Gastroesophageal sphincter (tissue), 3 donors: ENCODE results near the gene BACH2.

Experiments used
- CTCF ChIP-seq, 4 experiments: fragments of 200-600 bp in 2 of 4; fragments of 450-650 bp in 2 of 4; sonication (generic) in 1 of 4; IDR thresholded peaks; one replicate each; pipeline ENCODE4 v1.5.1; 2017 to 2019; ENCODE audit warnings: antibody characterized with exemption in 4 of 4, mild to moderate bottlenecking in 2 of 4, moderate library complexity in 2 of 4
- EP300 ChIP-seq: sonication (generic); formaldehyde crosslinking; IDR thresholded peaks from one replicate; pipeline ENCODE4 v1.6.1; 2017; ENCODE audit warnings: antibody characterized with exemption, mild to moderate bottlenecking
- POLR2A ChIP-seq, 2 donors: fragments of 450-650 bp; IDR thresholded peaks; one replicate each; pipeline ENCODE4 v1.6.1; 2017; ENCODE audit warnings: antibody characterized with exemption in 2 of 2, mild to moderate bottlenecking in 2 of 2, moderate library complexity in 1 of 2
- POLR2AphosphoS5 ChIP-seq: sonication (generic); formaldehyde crosslinking; IDR thresholded peaks from one replicate; pipeline ENCODE4 v1.6.1; 2017; ENCODE audit warnings: antibody characterized with exemption

GRCh38 chr6:90111387-90111786 lies 185.3 kb downstream of the BACH2 start:
- TF ChIP-seq CTCF (IDR thresholded peaks at IDR 0.05) (no peak), POLR2A (IDR thresholded peaks at IDR 0.05) (no peak), EP300 (no peak), POLR2AphosphoS5 (no peak)
